ENCODE measurements around the gene SLC38A11.

Gene SLC38A11

DNA sequence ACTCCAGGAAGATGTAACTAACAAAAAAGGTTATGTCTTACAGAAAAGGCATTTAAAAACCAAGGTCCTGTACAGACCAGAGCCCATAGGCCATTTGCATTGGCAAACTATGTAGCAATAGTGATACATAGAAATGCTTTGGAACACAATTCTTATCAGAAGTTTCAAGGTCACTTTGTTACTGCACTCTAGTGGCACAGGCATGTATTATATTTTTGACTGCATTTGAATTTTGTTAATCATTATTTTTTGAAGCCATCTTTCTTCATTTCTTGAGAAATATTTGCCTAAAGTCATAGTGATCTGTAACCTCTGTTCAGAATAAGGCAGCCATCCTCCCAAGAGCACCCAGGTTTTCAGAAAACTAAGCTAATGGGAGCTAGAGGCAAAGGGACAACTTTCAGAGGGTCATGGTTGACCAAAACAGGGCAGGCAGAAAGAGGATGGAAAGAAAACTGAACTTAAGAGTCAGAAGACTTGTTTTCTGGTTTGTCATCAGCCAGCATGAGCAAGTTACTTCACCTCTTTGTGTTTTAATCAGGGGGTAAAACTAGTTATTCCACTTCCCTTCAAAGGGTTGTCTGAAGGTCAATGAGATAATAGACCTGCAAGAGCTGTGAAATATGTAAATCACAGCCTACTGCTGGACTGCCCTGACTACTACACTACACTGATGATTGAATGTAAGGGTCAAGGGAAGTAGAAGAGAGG, 41.5 kb downstream of the SLC38A11 start:
- DNase-seq = peak; percentile 30

DNA sequence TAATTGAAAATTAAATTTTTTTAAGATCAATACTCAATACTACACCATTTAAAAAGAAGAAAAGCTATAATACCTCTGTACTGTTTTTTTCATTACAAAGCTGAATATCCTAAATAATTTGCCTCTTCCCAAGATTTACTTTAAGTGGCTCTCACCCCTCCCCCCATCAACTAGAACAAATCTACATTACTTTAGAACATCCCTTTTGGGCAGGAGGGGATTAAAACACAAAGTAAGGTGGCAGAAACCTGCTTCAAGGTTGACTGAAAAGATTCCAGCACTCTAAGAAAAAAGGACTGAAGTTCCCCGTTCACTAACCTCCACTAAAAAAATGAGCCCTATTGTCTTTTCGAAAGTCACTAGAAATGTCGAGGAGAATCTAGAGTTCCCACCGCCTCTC, 42.3 kb downstream of the SLC38A11 start:
- no peak for DNase-seq

DNA sequence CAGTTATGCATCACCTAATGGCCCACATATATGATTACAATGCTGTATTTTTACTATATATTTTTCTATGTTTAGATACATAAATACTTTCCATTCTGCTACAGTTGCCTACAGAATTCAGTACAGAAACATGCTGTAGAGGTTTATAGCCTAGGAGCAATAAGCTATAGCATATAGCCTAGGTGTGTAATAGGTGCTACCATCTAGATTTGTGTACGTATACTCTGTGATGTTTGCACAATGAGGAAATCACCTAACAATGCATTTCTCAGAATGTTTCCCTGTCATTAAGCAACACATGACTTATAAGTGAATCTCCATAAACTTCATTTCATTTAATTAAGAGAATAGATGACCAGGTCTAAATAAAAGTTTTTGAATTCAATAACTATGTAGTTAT, 43.5 kb downstream of the SLC38A11 start:
- no peak for DNase-seq

DNA sequence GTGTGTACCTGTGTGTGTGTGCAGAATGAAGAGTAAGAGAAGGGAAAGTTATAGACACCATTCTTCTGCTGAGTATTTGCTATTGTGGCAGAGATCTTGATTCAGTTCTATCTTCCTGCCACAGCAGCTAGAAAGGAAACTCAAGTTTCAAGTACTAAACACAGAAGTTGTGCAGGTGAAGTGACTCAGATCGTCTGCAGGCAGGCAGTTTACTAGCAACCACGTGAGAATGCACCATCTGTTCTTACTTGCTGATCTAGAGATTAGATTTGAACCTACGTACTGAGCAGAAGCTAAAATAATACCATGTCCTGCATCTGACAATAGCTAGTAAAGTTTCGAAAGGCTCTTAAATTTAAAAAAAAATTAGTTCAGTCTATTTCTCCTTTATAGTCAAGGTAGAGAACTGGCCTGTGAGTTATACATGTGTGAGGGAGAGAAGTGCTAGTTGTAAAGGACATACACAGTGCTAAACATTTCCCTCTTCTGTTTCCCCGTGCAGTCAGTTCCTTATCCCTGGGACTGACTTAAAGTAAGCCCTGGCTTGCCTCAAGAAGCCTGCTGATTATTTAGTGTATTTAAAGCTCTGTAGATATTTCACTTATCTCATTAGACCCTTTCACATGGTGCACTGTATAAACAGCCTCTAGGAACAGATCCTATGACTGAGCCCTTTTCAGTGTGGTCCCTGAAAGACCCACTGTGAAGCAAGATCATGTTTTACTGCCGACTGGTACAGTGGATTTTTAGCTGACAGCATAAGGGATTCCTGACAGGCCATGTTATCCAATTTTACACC, 45.0 kb downstream of the SLC38A11 start:
- DNase-seq = peak; percentile 31

DNA sequence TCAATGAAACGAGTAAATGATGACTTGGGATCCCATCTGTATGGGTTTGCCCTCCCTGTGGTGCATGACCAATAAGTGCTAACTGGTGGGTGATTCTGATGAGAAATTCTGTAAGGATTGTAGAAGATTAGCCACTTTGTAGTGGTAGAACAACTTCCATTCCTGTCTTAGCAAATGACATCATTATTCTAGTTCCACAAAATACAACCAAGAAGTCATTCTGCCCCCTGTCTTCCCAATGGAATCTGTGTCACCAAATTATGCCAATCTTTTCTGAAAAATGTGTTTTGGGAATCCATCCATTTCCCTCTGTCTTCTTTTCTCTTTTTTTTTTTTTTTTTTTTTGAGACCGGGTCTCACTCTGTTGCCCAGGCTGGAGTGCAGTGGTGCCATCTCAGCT, 48.4 kb downstream of the SLC38A11 start:
- DNase-seq = no peak

DNA sequence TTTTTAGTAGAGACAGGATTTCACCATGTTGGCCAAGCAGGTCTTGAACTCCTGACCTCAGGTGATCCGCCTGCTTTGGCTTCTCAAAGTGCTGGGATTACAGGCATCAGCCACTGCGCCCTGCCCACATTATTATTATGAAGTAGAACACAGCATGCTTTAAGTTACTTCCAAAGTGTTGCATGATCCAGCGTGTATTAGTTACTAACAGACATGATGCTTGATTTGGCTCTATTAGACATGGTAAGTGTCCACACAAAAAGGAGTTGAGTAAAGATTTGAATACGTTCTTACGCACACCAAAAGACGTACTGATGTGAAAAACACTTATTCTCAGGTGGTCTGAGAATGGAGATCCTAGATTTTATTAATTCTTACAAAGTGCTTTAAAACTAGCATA, 50.0 kb downstream of the SLC38A11 start:
- no peak for DNase-seq

DNA sequence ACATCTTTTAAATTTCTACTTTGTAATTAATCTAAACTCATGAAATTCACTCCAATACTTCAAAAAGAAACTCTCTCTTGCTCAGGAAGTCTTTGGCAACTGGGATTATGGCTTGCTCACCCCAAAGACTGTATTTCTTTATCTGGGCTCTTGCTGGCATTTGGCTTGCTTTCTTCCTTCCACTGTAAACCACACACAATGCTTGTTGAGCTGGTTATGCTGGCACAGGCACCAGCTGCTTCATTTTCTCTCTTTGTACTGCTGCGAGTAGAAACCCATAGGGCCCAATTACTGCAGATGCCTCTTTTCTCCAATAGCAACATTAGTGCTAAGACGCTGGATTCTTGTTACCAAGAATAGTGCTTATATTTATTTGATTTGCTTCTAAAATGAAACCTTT, 51.4 kb downstream of the SLC38A11 start:
- DNase-seq = no peak

DNA sequence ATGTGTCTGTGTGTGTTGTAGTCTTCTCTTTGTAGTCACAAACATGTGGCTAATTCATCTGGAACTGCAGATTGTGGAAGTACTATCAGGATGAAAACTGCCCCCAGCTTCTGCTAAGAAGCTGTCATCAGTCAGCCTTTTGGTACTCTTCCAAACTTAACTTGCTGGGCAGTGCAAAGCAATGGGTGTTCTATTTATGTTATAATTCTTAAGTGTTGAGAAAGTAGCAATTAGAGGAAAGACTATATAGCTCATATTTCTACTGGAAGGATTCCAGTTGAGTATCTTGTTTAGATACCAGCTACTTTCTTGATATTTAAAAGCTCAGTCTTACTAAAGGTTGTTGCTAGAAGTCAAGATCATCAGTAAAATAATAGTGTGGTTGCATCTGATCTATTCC, 52.1 kb downstream of the SLC38A11 start:
- peak; percentile 89 for DNase-seq

DNA sequence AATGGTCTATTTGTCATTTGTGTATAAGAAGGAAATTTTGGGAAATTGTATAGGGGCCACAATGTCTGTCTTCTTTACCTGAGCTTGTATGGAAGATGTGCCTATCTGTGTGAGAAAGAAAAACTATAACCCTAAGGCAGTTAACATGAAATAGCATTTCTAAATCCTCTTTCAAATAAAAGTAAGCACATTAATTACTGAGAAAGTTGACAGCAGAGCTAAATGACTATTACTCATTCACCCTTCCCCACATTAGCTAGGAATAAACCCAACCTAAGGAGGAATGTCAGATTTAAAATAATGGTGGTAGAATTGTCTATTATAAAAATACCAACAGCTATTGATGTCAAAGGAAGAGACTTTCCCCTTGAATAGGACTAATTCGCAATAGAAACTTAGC, 56.2 kb downstream of the SLC38A11 start:
- no peak for DNase-seq

DNA sequence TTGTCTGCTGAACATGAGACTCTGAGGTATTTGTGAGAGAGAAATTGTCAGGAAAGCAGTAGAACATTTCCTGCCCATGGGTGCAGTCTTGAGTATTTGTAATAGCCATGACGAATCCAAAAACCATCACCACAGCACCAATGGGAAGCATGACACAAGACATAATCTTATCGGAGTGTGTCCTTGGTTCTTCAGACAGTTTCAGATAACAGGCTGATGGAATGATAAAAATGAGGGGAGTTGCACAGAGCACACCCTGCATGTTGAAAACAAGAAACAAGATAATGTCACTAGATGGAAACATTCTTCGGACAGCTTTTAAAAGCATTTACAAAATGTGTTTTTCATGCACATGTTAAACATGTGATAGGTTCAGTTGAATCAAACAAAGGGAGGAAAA, 56.9 kb downstream of the SLC38A11 start:
- DNase-seq = peak; percentile 81

DNA sequence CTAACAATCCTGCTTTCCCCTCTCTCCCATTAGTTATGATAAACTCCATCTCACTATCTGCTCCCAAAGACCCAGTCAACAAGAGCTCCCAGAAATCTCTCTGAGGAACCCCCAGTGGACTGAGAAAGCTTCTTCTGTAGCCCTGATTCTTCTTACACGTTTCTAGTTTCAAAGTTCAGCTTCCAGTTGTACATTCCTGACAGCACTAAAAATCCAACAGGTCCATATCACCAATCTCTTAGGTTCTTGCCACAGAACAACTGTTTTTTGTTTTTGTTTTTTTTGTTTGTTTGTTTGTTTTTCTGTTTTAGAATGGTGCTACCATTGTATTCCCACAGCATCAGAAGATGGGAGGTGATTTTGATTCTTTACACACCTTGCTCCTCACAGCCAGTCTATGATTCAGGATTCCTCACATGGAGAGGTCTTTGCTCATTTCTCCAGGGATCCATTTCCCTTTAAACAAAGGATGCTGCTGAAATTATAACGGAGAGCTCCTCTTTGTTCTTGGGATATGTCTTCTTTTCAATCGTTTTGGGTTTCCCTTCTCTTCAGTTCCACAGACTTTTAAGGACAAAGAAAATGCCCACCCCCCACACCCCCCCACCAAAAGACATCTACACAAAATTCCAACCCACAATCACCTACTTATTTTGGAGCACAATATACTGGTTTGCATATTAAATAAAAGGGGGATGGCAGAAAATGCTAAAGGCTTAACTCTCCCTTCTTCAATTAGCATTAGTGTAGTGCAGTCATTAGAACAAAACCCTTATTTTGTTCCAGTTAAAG, 57.7 kb downstream of the SLC38A11 start:
- no peak for DNase-seq

DNA sequence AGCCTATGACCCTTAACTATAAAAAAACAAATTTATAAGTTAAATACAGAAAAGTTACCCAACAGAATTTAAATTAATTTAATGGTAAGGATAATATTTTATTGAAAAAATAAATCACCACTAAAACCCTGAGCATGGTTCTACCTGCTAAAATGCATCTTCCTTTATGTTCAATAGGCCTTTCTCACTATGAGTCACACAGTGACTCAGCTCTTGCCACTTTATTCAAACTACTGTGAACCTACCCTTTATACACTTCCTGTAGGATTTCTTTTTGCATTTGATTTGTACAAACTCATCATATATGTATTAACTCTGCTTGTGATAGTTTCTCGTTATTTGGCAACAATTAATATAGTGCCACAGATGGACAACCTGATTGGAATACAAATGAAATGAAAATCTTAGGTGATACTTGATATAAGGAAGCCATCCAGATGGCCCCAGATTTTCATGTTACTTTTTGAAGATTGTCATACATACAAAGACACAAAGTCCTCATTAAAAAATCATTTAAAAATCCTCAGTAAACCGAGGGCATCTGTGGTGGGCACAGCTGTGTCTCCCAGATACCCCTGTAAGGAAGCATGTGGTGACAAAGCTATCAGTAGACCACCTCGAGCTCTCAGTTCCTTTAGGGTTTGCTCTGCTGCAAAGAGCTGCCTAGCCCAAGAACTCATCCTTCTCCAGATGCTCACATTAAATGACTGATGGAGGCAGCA, 58.5 kb downstream of the SLC38A11 start:
- peak; percentile 82 for DNase-seq

DNA sequence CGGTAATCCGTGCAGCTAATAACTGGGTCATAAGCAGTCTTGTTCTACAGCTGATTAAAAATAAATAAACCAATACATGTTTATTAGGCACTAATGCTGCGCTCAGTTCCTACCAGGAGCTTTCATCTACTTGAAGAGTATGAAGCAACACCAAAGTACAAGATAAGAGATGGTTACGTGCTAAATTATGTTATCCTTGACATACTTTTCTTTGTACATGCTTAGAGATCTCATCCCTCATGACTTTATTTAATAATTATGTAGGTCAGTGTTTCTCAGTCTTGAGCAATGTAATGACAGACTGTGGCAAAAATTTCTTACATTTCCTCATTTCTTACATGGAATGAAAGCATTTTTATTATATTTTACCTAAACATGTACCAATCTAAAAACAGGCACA, 59.1 kb downstream of the SLC38A11 start:
- peak; percentile 48 for DNase-seq

DNA sequence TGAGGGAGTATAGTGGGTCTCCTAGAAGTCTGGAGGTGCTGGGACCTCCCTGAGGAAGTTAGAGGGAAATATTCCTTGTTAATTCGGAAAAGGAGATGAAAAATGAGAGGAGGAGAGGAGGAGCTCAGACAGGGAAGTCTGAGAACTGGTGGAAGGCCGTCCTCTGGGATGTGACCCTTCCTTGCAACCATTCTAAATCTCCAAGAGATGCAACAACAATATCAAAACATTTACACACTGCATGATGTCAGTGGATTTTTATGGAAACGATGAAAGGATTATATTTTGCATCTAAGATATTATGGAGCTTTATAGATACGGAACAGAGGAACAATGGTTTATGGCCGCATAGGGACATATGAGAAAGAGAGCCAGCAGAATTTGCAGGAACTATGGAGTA, 63.9 kb downstream of the SLC38A11 start:
- no peak for DNase-seq

DNA sequence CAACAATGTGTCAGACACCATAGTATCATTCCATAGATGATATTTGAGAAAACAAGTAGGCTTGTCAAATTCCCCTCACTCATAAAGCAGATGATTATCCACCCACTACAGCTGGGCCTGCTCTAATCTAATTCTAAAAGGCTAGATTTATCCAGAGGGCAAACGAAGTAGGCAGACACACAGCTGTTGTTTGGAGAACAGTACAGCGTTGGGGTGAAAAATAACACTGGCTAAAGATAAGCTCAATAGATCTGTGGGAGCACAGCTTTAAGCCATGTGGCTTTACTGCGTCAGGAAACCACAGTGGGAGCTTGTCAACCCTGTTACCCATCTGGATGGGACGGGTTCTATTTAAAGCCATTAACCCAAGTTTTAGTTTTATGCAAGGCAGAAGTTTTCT, 64.8 kb downstream of the SLC38A11 start:
- no peak for DNase-seq

DNA sequence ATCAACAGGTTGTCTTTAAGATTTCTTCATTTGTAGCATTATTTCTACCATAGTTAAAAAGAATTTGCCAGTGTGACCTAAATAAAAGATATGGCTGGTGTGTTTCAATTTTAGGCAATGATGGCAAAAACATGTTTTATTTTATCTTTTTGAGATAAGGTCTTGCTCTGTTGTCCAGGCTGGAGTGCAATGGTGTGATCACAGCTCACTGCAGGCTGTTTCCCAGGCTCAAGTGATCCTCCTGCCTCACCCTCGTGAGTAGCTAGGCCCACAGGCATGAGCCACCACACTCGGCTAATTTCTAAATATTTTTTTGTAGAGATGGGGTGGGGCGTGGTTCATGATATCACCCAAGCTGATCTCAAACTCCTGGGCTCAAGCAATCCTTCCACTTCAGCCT, 66.7 kb downstream of the SLC38A11 start:
- no peak for DNase-seq

DNA sequence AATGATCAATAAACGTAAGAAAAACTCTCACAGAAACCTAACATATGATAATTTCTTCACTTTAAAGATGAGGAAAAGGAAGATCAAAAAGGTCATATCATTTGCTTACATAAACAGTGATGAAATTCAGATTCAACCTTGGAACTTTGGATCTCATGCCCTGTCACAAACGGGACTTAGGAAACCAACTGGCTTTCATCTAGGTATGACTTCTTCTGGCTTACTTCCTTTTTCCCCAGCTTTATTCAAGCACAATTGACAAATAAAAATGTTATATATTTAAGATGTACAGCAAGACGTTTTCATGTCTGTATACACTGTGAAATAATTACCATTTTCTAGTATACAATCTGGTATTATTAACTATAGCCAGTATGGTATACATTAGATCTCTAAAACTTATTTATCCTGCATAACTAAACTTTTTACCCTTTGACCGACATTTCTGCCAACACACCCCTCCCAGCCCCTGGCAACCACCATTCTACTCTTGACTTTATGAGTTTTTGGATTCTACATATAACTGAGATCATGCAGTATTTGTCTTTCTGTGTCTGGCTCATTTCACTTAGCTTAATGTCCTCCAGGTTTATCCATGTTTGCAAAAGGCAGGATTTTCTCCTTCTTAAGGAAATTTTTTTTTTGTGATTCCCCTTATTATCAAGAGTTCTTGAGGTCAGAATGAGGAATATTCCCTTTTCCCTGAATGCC, 67.7 kb downstream of the SLC38A11 start:
- no peak for DNase-seq

DNA sequence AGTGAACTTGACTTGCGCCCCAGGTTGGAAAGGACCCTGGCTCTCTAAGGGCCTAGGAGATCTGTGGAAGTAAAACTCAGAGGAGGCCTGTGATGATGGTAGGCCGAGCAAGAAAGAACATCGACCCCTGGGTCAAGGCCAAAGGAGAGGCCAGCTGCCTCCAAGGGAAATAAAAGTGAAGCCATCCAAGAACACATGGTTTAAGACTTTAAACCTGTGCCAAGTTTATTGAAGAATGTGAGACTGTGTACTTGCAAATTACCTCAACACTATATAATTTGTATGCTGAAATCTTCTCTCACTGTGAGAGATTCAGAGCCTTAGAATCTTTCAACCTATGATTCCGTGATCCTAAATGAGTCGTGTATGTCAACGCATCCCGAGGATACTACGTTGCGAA, 73.0 kb downstream of the SLC38A11 start:
- no peak for DNase-seq

DNA sequence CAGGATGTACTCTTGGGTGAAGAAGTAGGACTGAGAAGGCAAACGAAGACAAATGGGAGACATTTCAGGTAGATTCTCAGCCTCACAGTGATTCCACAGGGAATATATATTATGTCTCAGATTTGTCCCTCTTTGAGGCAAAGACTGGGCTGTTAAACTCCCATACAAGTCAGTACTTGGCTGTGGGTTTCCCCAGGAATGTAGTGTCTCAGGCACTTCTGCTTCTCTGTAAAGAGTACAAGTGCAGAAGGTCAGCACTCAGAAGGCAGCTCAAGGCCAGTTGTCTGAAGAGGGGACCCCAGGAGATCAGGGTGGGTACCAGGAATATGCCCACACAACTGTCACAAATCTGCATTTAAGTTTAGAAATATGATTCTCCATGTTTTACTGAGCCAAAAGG, 73.8 kb downstream of the SLC38A11 start:
- no peak for DNase-seq

DNA sequence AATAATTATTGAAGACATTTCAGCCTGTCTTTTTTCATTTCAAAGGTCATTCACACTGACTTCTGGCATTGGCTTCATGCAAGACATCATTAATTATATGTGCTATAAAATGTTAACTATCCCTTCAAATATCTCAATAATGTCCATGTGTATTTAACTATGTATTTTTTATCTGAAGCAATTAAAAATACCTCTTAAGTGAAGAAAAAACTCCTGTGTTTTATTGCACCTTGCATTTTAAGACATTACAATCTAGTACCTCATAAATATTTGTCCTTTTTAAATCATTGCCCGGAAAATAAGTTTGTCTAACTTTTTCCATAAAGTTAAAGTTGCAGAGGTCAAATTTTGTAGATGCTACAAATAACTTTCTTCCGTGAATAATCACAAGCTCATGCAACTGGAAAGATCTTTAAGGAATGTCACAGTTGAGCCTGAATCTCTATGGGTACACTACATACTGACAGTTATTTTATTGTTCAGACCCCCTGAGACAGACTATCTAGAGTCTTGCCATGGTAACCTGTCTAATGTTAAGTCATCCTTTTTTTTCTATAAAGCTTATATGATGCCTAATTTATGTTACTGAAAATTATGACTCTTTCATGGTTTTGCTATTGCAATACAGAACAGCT, 75.3 kb downstream of the SLC38A11 start:
- DNase-seq = no peak

DNA sequence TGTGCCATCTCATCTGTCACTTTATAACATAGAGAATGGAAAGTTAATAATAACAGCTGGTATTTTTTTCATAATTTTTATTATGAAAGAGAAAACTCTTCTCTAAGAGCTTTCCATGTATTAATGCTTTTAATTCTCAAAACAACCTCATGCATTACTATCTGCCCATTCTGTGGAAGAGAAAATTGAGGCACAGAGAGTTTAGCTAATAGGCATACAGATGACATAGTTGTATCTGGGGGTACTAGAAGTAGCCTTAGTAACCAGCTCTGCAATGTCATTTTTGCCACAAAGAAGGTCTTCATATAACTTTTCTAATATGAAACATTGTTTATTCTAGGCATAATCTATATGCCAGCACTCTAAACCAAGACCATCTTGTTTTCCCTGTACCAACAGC, 77.4 kb downstream of the SLC38A11 start:
- DNase-seq = no peak

DNA sequence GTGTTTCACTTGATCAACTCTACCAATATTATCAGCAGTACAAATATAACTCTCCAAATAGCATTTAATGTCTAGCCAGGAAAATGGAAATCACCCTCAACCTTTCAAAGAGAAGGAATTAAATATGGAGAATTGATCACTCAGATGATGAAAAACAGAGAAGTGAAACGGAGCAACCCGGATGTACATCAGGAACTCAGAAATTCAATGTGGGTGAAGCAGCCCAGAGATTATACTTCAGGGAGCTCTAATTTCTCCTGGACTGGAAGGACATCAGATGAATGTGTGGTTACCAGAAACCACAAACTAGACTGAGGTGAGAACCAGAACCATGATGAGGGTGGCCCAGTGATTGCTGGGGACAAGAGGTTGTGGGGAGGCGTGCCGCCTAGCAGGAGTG, 78.2 kb downstream of the SLC38A11 start:
- DNase-seq = no peak
